Kidney (tissue), 14 donors: ENCODE data around the gene RAB42. TPM values are rescaled to one million over a fixed set of nuclear protein-coding genes. Genes with fewer than 3 reads are reported as not detected.
"Not testable (repeated sequence)": the region's sequence is repeated elsewhere in the genome, so short reads cannot be mapped to it uniquely, and the experiment has no call there.

ENCODE experiments used
- DNase-seq, 5 donors: peaks; one replicate each; pipeline ENCODE4 v3.0.0-alpha.2; 2013 to 2020
- FAIRE-seq: peaks from 2 replicates; lab custom pipeline; 2012; peaks lifted over from hg19 to GRCh38; lab: Jason Lieb, UNC
- H3K27ac ChIP-seq, 2 donors: one replicate each; pipeline ENCODE4 v1.7.0; 2013; ENCODE audit warnings: low read depth in 2 of 2, low read length in 2 of 2, inconsistent platforms in 1 of 2
- H3K27me3 ChIP-seq: one replicate; pipeline ENCODE4 v1.7.1; 2013; ENCODE audit warnings: low read length, inconsistent platforms; ENCODE audit not compliant: control insufficient read depth, insufficient read depth
- H3K36me3 ChIP-seq, 3 donors: one replicate each; pipeline versions ENCODE4 v1.7.0 to v1.7.1; 2013; ENCODE audit warnings: low read length in 3 of 3, control low read depth in 1 of 3, inconsistent platforms in 1 of 3; ENCODE audit not compliant: insufficient read depth in 3 of 3, control insufficient read depth in 2 of 3
- H3K4me1 ChIP-seq, 3 donors: one replicate each; pipeline versions ENCODE4 v1.7.0 to v1.7.1; 2013; ENCODE audit warnings: low read length in 3 of 3, inconsistent platforms in 1 of 3, low read depth in 1 of 3; ENCODE audit not compliant: control insufficient read depth in 2 of 3, insufficient read depth in 2 of 3
- H3K4me3 ChIP-seq, 3 donors: one replicate each; pipeline versions ENCODE4 v1.7.0 to v1.8.1; 2013; ENCODE audit warnings: low read length in 3 of 3, control low read depth in 1 of 3, inconsistent platforms in 1 of 3
- H3K9ac ChIP-seq, 3 donors: one replicate each; pipeline versions ENCODE4 v1.7.0 to v1.7.1; 2013; ENCODE audit warnings: low read length in 3 of 3, control low read depth in 1 of 3, inconsistent platforms in 1 of 3
- H3K9me3 ChIP-seq, 3 donors: one replicate each; pipeline versions ENCODE4 v1.7.0 to v1.7.1; 2013; ENCODE audit warnings: low read length in 3 of 3, control low read depth in 1 of 3, inconsistent platforms in 1 of 3; ENCODE audit not compliant: control insufficient read depth in 2 of 3, insufficient read depth in 1 of 3
- CTCF ChIP-seq: IDR thresholded peaks from 3 replicates; pipeline ENCODE4 v1.5.1; 2012; ENCODE audit warnings: mild to moderate bottlenecking, moderate library complexity, borderline replicate concordance; ENCODE audit not compliant: insufficient read depth; ENCODE audit errors: extremely low read depth
- intact Hi-C: fragments of 100-400 bp; cut with DNase I; formaldehyde crosslinking; loops from one replicate; pipeline ENCODE4 v1.11.1; 2022
- polyA plus RNA-seq: library from polyadenylated mRNA; stranded (reverse); fragments of 350-450 nt; fragmentation: Illumina TruSeq; extraction: RNeasy Lipid Tissue Mini Kit (QIAGEN cat#74804); gene quantifications from one replicate; pipeline ENCODE4 v1.2.3, GENCODE V29; 2014; ENCODE audit warnings: low read depth, low replicate concordance; ENCODE audit not compliant: insufficient read depth
- total RNA-seq: library from RNA; stranded (reverse); fragmentation: NEBNext Ultra II Directional; extraction: Animal tissue kit (Norgen Biotek cat#: 25700); gene quantifications from one replicate; pipeline ENCODE4 v1.2.1, GENCODE V29; 2021
- donor health status: control.
- donor health status: control.
- donor health status: control.
- donor health status: control.
- donor health status: control.
- donor health status: DM: yes; HTN: yes; CAD: no.
- donor health status: Normal renal cell carcinoma (clear cell type).

RAB42 gene
- total and polyA plus RNA-seq, 2 donors from 2014 or later: 0.32 to 3.3 TPM

GRCh38 chr1:28571911-28572310 lies 20.2 kb upstream of the RAB42 start:
- no peaks in the 10 kb centered on the region for H3K4me1 ChIP-seq
- H3K27ac ChIP-seq: no peak overlapping the region
- H3K36me3 ChIP-seq: peaks cover 0 to 20% (median 11%) of the 10 kb centered on the region in 3 donors
- H3K9me3 ChIP-seq: no peaks in the 10 kb centered on the region
- FAIRE-seq (no peak), DNase-seq (no peak)
- TF ChIP-seq CTCF: no peak
- no peaks in the 10 kb centered on the region for H3K27me3 ChIP-seq
- intact Hi-C loops: no loop called here
- H3K9ac ChIP-seq: no peak overlapping the region
- H3K4me3 ChIP-seq: no peak overlapping the region

GRCh38 chr1:28572891-28573290 lies 19.2 kb upstream of the RAB42 start:
- H3K9me3 ChIP-seq, H3K9ac ChIP-seq, H3K4me1 ChIP-seq, DNase-seq, intact Hi-C loops, H3K27ac ChIP-seq, FAIRE-seq, H3K4me3 ChIP-seq, H3K27me3 ChIP-seq: not testable (repeated sequence)
- peaks cover 0 to 22% (median 17%) of the 10 kb centered on the region in 3 donors for H3K36me3 ChIP-seq

- Histone ChIP-seq H3K9me3 (no peaks in the 10 kb centered on the region), H3K4me3 (no peak overlapping the region), H3K4me1 (no peaks in the 10 kb centered on the region), H3K9ac (no peak overlapping the region), H3K27me3 (no peaks in the 10 kb centered on the region), H3K36me3 (peaks cover 0 to 23% (median 18%) of the 10 kb centered on the region in 3 donors), H3K27ac (no peak overlapping the region)
- no peak for TF ChIP-seq CTCF
- DNase-seq (no peak), FAIRE-seq (no peak)
- intact Hi-C loops: no loop called here
Observed at GRCh38 chr1:28573564-28573963, 18.5 kb upstream of the RAB42 start.

- FAIRE-seq: no peak
- H3K4me1 ChIP-seq: peaks cover 0 to 13% (median 0%) of the 10 kb centered on the region in 3 donors
- no peak overlapping the region for H3K9ac ChIP-seq
- H3K27me3 ChIP-seq: no peaks in the 10 kb centered on the region
- H3K36me3 ChIP-seq: peaks cover 3 to 24% (median 20%) of the 10 kb centered on the region in 3 donors
- no peak for DNase-seq
- no peak overlapping the region for H3K4me3 ChIP-seq
- intact Hi-C loops: no loop called here
- no peaks in the 10 kb centered on the region for H3K9me3 ChIP-seq
- H3K27ac ChIP-seq: no peak overlapping the region
- no peak for TF ChIP-seq CTCF
Observed at GRCh38 chr1:28577052-28577678, 14.9 kb upstream of the RAB42 start.
